Mesendoderm (in vitro differentiated cells): ENCODE results near the gene LZIC. TPM values are rescaled to one million over a fixed set of nuclear protein-coding genes. Genes with fewer than 3 reads are reported as not detected.

Experiments used
- DNase-seq: peaks from one replicate; pipeline ENCODE4 v3.0.0; 2013
- H2AK5ac ChIP-seq: 2 replicates; pipeline ENCODE4 v1.6.1; 2013; ENCODE audit warnings: low read length, inconsistent platforms
- H2BK120ac ChIP-seq: 2 replicates; pipeline ENCODE4 v1.6.1; 2013; ENCODE audit warnings: low read depth, mild to moderate bottlenecking, low read length, moderate library complexity, mixed read lengths
- H2BK15ac ChIP-seq: replicated peaks from 2 replicates; pipeline ENCODE4 v1.6.1; 2013; ENCODE audit warnings: low read depth, mild to moderate bottlenecking, moderate library complexity
- H2BK5ac ChIP-seq: 2 replicates; pipeline ENCODE4 v1.6.1; 2013; ENCODE audit warnings: low read length, inconsistent platforms
- H3K18ac ChIP-seq: 2 replicates; pipeline ENCODE4 v1.6.1; 2013; ENCODE audit warnings: mild to moderate bottlenecking, low read length, mixed read lengths
- H3K23ac ChIP-seq: one replicate; pipeline ENCODE4 v1.6.1; 2013; ENCODE audit warnings: low read length
- H3K27ac ChIP-seq: 2 replicates; pipeline ENCODE4 v1.5.1; 2013; ENCODE audit warnings: low read depth, mild to moderate bottlenecking, inconsistent platforms, low read length, moderate library complexity
- H3K27me3 ChIP-seq: 2 replicates; pipeline ENCODE4 v1.6.1; 2013; ENCODE audit warnings: low read length, control low read depth, mild to moderate bottlenecking, inconsistent platforms; ENCODE audit not compliant: insufficient read depth, poor library complexity
- H3K36me3 ChIP-seq: 2 replicates; pipeline ENCODE4 v1.6.1; 2013; ENCODE audit warnings: low read length, inconsistent platforms; ENCODE audit not compliant: control insufficient read depth, insufficient read depth
- H3K4ac ChIP-seq: one replicate; pipeline ENCODE4 v1.6.1; 2013; ENCODE audit warnings: low read depth, mild to moderate bottlenecking, low read length, moderate library complexity
- H3K4me1 ChIP-seq: 2 replicates; pipeline ENCODE4 v1.6.1; 2013; ENCODE audit warnings: low read depth, low read length, inconsistent platforms; ENCODE audit not compliant: control insufficient read depth
- H3K4me2 ChIP-seq: 2 replicates; pipeline ENCODE4 v1.6.1; 2013; ENCODE audit warnings: low read length
- H3K4me3 ChIP-seq: 2 replicates; pipeline ENCODE4 v1.5.1; 2013; ENCODE audit warnings: mild to moderate bottlenecking, low read length
- H3K56ac ChIP-seq: one replicate; pipeline ENCODE4 v1.6.1; 2013; ENCODE audit warnings: low read length
- H3K79me1 ChIP-seq: 2 replicates; pipeline ENCODE4 v1.6.1; 2013; ENCODE audit warnings: low read length, inconsistent platforms
- H3K79me2 ChIP-seq: 2 replicates; pipeline ENCODE4 v1.6.1; 2013; ENCODE audit warnings: mild to moderate bottlenecking, low read length; ENCODE audit not compliant: control insufficient read depth, insufficient read depth
- H3K9ac ChIP-seq: 2 replicates; pipeline ENCODE4 v1.6.1; 2013; ENCODE audit warnings: low read length, inconsistent platforms
- H4K5ac ChIP-seq: one replicate; pipeline ENCODE4 v1.6.1; 2013; ENCODE audit warnings: low read length
- H4K8ac ChIP-seq: one replicate; pipeline ENCODE4 v1.6.1; 2013; ENCODE audit warnings: low read depth, mild to moderate bottlenecking, control low read depth, low read length, moderate library complexity
- WGBS: extraction: QIAGEN DNeasy Blood & Tissue Kit; methylation state at CpG from one replicate; pipeline ENCODE4 v1.1.7; 2013; ENCODE audit warnings: low lambda C conversion rate, missing lambda C conversion rate; ENCODE audit not compliant: insufficient coverage; ENCODE audit errors: extremely low coverage; 5-methylcytosine and 5-hydroxymethylcytosine counted together
- polyA plus RNA-seq, 2 experiments: library from polyadenylated mRNA; stranded (reverse); fragments of 200-250 nt; gene quantifications; one replicate each; pipeline ENCODE4 v1.2.3, GENCODE V29; 2013

The LZIC gene
- polyA plus RNA-seq (2013, experiment 1 of 2): 16.6 TPM
- 16.6 TPM for polyA plus RNA-seq (2013, experiment 2 of 2)

DNA sequence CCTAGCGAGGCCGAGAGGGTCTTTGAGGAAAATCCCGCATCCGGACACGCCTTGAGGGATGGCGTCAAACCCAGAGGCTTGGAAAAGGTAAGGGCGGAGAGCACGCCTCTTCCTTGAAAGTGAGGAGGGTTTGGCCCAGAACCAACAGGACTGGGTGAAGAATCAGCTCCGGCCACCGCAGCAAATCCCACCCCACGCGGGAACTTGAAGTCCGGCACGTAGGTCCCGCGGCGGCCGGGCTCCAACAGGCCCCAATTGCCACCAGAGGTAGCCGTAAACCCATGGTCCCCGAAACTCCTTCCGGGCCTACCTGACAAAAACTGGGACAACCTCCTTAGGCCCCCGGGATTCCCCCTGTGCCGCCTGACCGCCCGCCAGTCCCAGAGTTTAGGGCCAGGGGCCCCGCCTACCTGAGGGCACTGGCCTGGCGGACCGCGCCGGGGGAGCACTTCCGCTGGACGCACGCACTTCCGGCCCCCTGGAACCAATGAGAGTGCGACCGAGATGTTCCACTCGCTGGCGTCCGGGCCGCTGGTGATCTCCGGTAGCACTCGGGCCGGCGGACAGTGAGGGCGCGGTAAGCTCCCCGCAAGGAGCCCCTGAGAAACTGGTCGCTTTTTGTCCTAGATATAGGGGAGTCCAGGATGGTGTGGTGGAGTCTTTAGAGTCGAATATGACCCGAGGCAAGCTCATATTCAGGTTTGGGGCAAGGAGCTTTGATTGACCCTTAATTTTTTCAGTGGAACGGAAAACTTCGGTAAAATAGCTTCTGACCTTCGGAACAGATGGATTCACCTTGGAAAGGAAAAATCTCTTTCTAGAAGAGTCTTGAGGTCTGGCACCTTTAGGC, at the start of gene LZIC, which contains the start of gene NMNAT1:
TSS of gene LZIC (minus strand) at position 453 of the 850 bp plus-strand sequence. CDS start 6,772 bp downstream, outside the sequence.
TSS of gene NMNAT1 (plus strand) at position 537 of the 850 bp plus-strand sequence. CDS start 28,599 bp downstream, outside the sequence.
- Histone ChIP-seq H4K8ac (peak within 1 kb of the TSS; percentile 87), H3K4me3 (peak within 1 kb of the TSS; percentile 97), H4K5ac (no peak within 1 kb of the TSS), H3K9ac (peak within 1 kb of the TSS; percentile 97), H3K4ac (no peak within 1 kb of the TSS), H3K56ac (peak within 1 kb of the TSS; percentile 95), H3K23ac (no peak within 1 kb of the TSS), H2AK5ac (no peak within 1 kb of the TSS), H2BK15ac (no peak within 1 kb of the TSS), H3K27ac (peak within 1 kb of the TSS; percentile 68), H2BK5ac (no peak within 1 kb of the TSS), H2BK120ac (no peak within 1 kb of the TSS), H3K4me1 (no peaks in the 10 kb centered on the region), H3K79me2 (no peaks in the 10 kb centered on the region), H3K36me3 (no peaks in the 10 kb centered on the region), H3K18ac (peak within 1 kb of the TSS; percentile 8), H3K79me1 (no peaks in the 10 kb centered on the region), H3K4me2 (peak within 1 kb of the TSS; percentile 94), H3K27me3 (no peaks in the 10 kb centered on the region)
- DNase-seq: peak; percentile 97
- no CpG with 5 or more reads among the region's 53 CpGs for WGBS

DNA sequence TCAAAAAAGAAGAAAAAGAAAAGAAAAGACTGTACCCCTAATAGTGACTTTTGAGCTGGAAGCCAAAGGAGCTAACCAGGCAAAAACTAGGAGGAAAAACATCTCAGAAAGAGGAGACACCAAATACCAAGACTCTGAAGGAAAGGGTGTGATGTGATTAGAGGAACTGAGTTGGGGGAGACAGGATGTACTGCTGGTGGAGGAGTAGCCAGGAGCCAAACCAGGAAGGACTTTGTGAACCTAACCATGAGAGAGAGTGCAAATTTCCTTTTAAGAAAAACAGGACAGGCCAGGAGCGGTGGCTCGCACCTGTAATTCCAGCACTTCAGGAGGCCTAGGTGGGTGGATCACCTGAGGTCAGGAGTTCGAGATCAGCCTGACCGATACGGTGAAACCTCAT, 49.7 kb upstream of the LZIC start:
- Histone ChIP-seq H3K9ac (no peak overlapping the region), H3K36me3 (no peaks in the 10 kb centered on the region), H3K23ac (no peak overlapping the region), H3K4me2 (no peak overlapping the region), H3K27ac (no peak overlapping the region), H3K4me1 (no peaks in the 10 kb centered on the region), H3K18ac (no peak overlapping the region), H3K27me3 (peaks cover 8% of the 10 kb centered on the region), H3K4ac (no peak overlapping the region), H2BK5ac (no peak overlapping the region), H4K8ac (no peak overlapping the region), H3K56ac (no peak overlapping the region), H3K79me1 (no peaks in the 10 kb centered on the region), H3K4me3 (no peak overlapping the region), H2BK15ac (no peak overlapping the region), H3K79me2 (no peaks in the 10 kb centered on the region), H2BK120ac (no peak overlapping the region), H2AK5ac (no peak overlapping the region), H4K5ac (no peak overlapping the region)
- no CpG with 5 or more reads among the region's 5 CpGs for WGBS
- no peak for DNase-seq

DNA sequence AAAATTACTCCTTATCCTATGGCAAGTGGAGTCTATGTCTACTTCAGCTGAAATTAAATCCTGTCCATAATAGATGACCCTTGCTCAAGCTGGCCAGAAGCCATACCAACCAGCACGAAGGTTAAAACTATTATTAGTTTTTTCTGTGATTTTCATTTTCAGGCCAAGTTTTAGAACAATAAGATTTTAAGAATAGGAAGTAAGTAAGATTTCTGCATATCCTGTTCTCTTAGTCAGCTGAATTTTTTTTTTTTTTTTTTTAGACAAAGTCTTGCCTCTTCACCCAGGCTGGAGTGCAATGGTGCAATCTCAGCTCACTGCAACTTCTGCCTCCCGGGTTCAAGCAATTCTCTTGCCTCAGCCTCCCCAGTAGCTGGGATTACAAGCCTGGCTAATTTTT, 47.8 kb upstream of the LZIC start:
- Histone ChIP-seq H3K9ac (no peak overlapping the region), H2BK5ac (no peak overlapping the region), H2BK15ac (no peak overlapping the region), H3K79me2 (no peaks in the 10 kb centered on the region), H3K27ac (no peak overlapping the region), H3K4me3 (no peak overlapping the region), H3K79me1 (no peaks in the 10 kb centered on the region), H4K5ac (no peak overlapping the region), H2AK5ac (no peak overlapping the region), H3K36me3 (no peaks in the 10 kb centered on the region), H3K4me1 (no peaks in the 10 kb centered on the region), H3K18ac (no peak overlapping the region), H3K56ac (no peak overlapping the region), H2BK120ac (no peak overlapping the region), H3K4ac (no peak overlapping the region), H3K27me3 (no peaks in the 10 kb centered on the region), H4K8ac (no peak overlapping the region), H3K23ac (no peak overlapping the region), H3K4me2 (no peak overlapping the region)
- no CpG with 5 or more reads among the region's 2 CpGs for WGBS
- no peak for DNase-seq

DNA sequence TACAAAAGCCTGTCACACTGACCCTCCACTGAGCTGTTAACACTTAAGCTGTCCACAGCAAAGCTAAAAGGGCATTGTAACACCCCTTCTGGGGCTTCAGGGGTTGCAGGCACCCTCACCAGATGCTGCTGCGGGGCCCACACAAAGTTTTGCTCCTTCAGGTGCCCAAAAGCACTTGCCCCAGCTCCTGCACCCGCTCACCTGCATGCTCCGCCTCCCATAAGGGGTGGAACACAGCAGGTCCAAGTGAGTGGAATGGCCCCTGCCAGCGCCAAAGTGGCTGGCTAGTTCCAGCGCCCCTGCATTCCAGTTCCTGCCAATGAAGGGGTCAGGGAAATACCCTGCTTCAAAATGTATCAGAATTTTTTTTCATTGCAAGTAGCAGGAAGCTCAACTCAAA, 46.6 kb upstream of the LZIC start:
- H3K56ac ChIP-seq: no peak overlapping the region
- H3K18ac ChIP-seq: no peak overlapping the region
- H2BK5ac ChIP-seq: no peak overlapping the region
- H3K4ac ChIP-seq: no peak overlapping the region
- no peaks in the 10 kb centered on the region for H3K4me1 ChIP-seq
- H2BK15ac ChIP-seq: no peak overlapping the region
- H3K9ac ChIP-seq: no peak overlapping the region
- H3K27me3 ChIP-seq: no peaks in the 10 kb centered on the region
- no peak for DNase-seq
- no peak overlapping the region for H2BK120ac ChIP-seq
- H2AK5ac ChIP-seq: no peak overlapping the region
- no CpG with 5 or more reads among the region's 5 CpGs for WGBS
- no peak overlapping the region for H3K23ac ChIP-seq
- H4K8ac ChIP-seq: no peak overlapping the region
- H3K79me1 ChIP-seq: no peaks in the 10 kb centered on the region
- no peaks in the 10 kb centered on the region for H3K79me2 ChIP-seq
- H3K27ac ChIP-seq: no peak overlapping the region
- no peaks in the 10 kb centered on the region for H3K36me3 ChIP-seq
- no peak overlapping the region for H3K4me2 ChIP-seq
- no peak overlapping the region for H3K4me3 ChIP-seq
- no peak overlapping the region for H4K5ac ChIP-seq

DNA sequence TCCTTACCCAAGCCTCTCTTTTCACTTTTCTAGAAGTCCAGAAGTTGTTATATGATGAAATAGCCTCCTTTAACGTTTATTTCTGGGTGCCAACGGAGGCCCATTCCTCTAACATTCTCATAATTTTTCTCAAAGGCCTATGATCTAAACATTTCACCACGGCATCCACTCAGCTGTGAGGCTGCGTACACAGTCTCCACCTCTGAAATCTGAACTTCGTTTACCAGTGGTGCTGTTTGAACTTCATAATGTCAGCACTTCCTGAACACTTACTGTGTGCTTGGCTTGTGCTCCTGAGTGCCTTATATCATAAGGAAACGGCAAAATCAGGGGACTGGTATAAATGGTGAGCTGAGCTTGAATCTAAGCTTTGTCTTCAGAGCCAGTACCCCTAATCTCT, 41.8 kb upstream of the LZIC start:
- Histone ChIP-seq H3K27me3 (no peaks in the 10 kb centered on the region), H3K79me2 (no peaks in the 10 kb centered on the region), H2BK5ac (no peak overlapping the region), H3K18ac (no peak overlapping the region), H2AK5ac (no peak overlapping the region), H3K36me3 (no peaks in the 10 kb centered on the region), H3K23ac (no peak overlapping the region), H3K9ac (no peak overlapping the region), H3K56ac (no peak overlapping the region), H3K79me1 (no peaks in the 10 kb centered on the region), H3K4me2 (no peak overlapping the region), H3K4me1 (no peaks in the 10 kb centered on the region), H4K8ac (no peak overlapping the region), H2BK15ac (no peak overlapping the region), H3K4ac (no peak overlapping the region), H3K4me3 (no peak overlapping the region), H4K5ac (no peak overlapping the region), H2BK120ac (no peak overlapping the region), H3K27ac (no peak overlapping the region)
- no CpG with 5 or more reads among the region's 6 CpGs for WGBS
- DNase-seq: no peak
